Fibroblast of skin of left quadriceps (primary cell): Measurements from ENCODE around the gene BOC.

ENCODE experiments used
- DNase-seq, 2 experiments: peaks; one replicate each; pipeline ENCODE4 v3.0.0-alpha.2; 2013; ENCODE audit warnings: low read depth in 2 of 2

BOC gene

GRCh38 chr3:113287111-113287802 lies 75.9 kb downstream of the BOC start:
- DNase-seq: peak; percentile 29 to 30

- DNase-seq: peak; percentile 39 to 42
These were observed 76.7 kb downstream of the BOC start for GRCh38 chr3:113287803-113288648.

GRCh38 chr3:113288881-113289280 lies 77.5 kb downstream of the BOC start:
- DNase-seq: no peak

GRCh38 chr3:113291572-113291971 lies 80.2 kb downstream of the BOC start:
- no peak for DNase-seq

- DNase-seq: no peak
These were observed 81.6 kb downstream of the BOC start for GRCh38 chr3:113292933-113293332.

GRCh38 chr3:113293348-113293747 lies 82.0 kb downstream of the BOC start:
- DNase-seq: no peak

- DNase-seq: no peak
These were observed 84.1 kb downstream of the BOC start for GRCh38 chr3:113295463-113295862.

GRCh38 chr3:113297287-113297686 lies 85.9 kb downstream of the BOC start:
- no peak for DNase-seq

- no peak for DNase-seq
These were observed 86.5 kb downstream of the BOC start for GRCh38 chr3:113297841-113298240.

- DNase-seq: no peak
These were observed 89.2 kb downstream of the BOC start for GRCh38 chr3:113300596-113300995.

GRCh38 chr3:113304102-113304501 lies 92.7 kb downstream of the BOC start:
- no peak for DNase-seq

GRCh38 chr3:113304856-113305540 lies 93.6 kb downstream of the BOC start:
- no peak for DNase-seq

GRCh38 chr3:113310960-113311359 lies 99.6 kb downstream of the BOC start:
- no peak for DNase-seq

GRCh38 chr3:113312416-113312815 lies 101.1 kb downstream of the BOC start:
- no peak for DNase-seq

GRCh38 chr3:113314923-113315322 lies 103.6 kb downstream of the BOC start:
- DNase-seq: no peak

GRCh38 chr3:113329757-113330156 lies 118.4 kb downstream of the BOC start:
- DNase-seq: no peak

- no peak for DNase-seq
These were observed 119.4 kb downstream of the BOC start for GRCh38 chr3:113330742-113331141.

- no peak for DNase-seq
These were observed 119.8 kb downstream of the BOC start for GRCh38 chr3:113331187-113331586.
